ENCODE data around the gene PCDHA1. TPM values are rescaled to one million over a fixed set of nuclear protein-coding genes. Genes with fewer than 3 reads are reported as not detected.

The PCDHA1 gene
- total and polyA plus RNA-seq, 2 donors (not counting 3 experiments of a cell fraction or from before 2014, with no cell fraction given) = 0.04 TPM; not detected in 1

DNA sequence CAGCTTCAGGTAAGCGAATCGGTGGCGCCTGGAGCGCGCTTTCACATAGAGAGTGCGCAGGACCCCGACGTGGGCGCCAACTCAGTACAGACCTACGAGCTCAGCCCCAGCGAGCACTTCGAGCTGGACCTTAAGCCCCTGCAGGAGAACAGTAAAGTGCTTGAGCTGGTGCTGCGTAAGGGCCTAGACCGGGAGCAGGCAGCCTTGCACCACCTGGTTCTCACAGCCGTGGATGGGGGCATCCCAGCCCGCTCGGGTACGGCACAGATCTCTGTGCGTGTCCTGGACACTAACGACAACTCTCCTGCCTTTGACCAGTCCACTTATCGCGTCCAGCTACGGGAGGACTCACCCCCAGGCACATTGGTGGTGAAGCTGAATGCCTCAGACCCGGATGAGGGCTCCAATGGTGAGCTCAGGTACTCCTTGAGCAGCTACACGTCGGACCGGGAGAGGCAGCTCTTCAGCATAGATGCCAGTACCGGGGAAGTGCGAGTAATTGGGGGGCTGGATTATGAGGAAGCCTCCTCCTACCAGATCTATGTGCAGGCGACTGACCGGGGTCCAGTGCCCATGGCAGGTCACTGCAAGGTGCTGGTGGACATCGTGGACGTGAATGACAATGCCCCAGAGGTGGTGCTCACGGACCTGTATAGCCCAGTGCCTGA is 181.4 kb downstream of the PCDHA1 start:
- Histone ChIP-seq H3K79me2 (ENCODE audit: control insufficient read depth, insufficient read depth, low read length) (no peaks in the 10 kb centered on the region), H3K4me1 (ENCODE audit: control insufficient read depth, extremely low read depth, insufficient read depth, low read length) (peaks cover 4% of the 10 kb centered on the region), H3K9me3 (replicated peaks; ENCODE audit: control insufficient read depth, insufficient read depth, low read length) (no peaks in the 10 kb centered on the region), H2AFZ (ENCODE audit: low read depth, low read length) (peak overlapping the region; percentile 88), H3K27ac (ENCODE audit: insufficient read depth, low read depth, low read length) (no peak overlapping the region), H3K27me3 (ENCODE audit: control insufficient read depth in 2 of 2, insufficient read depth in 2 of 2, low read length in 2 of 2) (peaks cover 10 to 19% of the 10 kb centered on the region in 2 experiments), H4K20me1 (replicated peaks; ENCODE audit: control insufficient read depth, extremely low read depth, insufficient read depth, low read length) (no peaks in the 10 kb centered on the region), H3K9me1 (replicated peaks; ENCODE audit: control insufficient read depth, extremely low read depth, insufficient read depth, low read length) (no peaks in the 10 kb centered on the region), H3K36me3 (ENCODE audit: control insufficient read depth in 2 of 2, extremely low read depth in 1 of 2, insufficient read depth in 2 of 2, low read length in 2 of 2) (no peaks in the 10 kb centered on the region), H3K4me2 (ENCODE audit: insufficient read depth, low read length) (peak overlapping the region; percentile 64), H3K9ac (replicated peaks; ENCODE audit: extremely low read depth, insufficient read depth, low read length) (no peak overlapping the region), H3K4me3 (replicated peaks in 1 of 3; ENCODE audit: insufficient read depth in 1 of 3, low read depth in 1 of 3, low read length in 3 of 3) (peak overlapping the region in 1 of 3 experiments; percentile 54)
- dilution Hi-C loops (cut with MboI; ENCODE audit: extremely low pct_ligation_motif_present, low sequenced_read_pairs) (no loop called here), intact Hi-C loops (cut with micrococcal nuclease) (loop anchor here (5.0 kb wide), 1 partner anchor 75 kb away; no protein-coding TSS in a partner anchor)
- DNase-seq (ENCODE audit: low read depth, low spot score) (peak; percentile 3), FAIRE-seq (no peak)
- TF ChIP-seq, protein P1, sequence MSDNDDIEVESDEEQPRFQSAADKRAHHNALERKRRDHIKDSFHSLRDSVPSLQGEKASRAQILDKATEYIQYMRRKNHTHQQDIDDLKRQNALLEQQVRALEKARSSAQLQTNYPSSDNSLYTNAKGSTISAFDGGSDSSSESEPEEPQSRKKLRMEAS (IDR thresholded peaks at IDR 0.05; ENCODE audit: insufficient read depth, insufficient read length) = no peak
- TF ChIP-seq FOS (IDR thresholded peaks at IDR 0.05; ENCODE audit: borderline replicate concordance, insufficient read depth, low read length) = no peak
- no peak for TF ChIP-seq JUN (IDR thresholded peaks at IDR 0.05; ENCODE audit: borderline replicate concordance, insufficient read depth, insufficient read length, low read depth)
- TF ChIP-seq MYC (IDR thresholded peaks at IDR 0.05; ENCODE audit: low read depth, low read length) = no peak
- no peak for TF ChIP-seq POLR2AphosphoS5 (IDR thresholded peaks at IDR 0.05; ENCODE audit: insufficient read depth, low read depth, low read length)
- TF ChIP-seq GATA2 (IDR thresholded peaks at IDR 0.05; ENCODE audit: insufficient read depth, insufficient read length, low read depth, low read length) = no peak
- no peak for TF ChIP-seq EZH2 (IDR thresholded peaks at IDR 0.05; ENCODE audit: borderline replicate concordance, low read depth, low read length, severe bottlenecking)
- ChIA-PET POLR2A (no interaction called here), CTCF (interaction anchor here (1.2 to 1.3 kb wide), 2 partner anchors 9 to 72 kb away, joined by 4 to 5 read pairs; no protein-coding TSS in a partner anchor)
- no TSS peak for BruUV-seq (replicated peaks)
